Suppressor macrophage treated with lipopolysaccharide for 1 hour (primary cell): ENCODE measurements around the gene PRDM11.

ENCODE experiments used
- DNase-seq, 3 donors: peaks; one replicate each; pipeline ENCODE4 v3.0.0-alpha.2; 2020 to 2022

PRDM11 gene

GRCh38 chr11:45178223-45178622 lies 31.8 kb downstream of the PRDM11 start:
- DNase-seq = no peak

- DNase-seq = peak in 1 of 3 donors; percentile 4
Measured at GRCh38 chr11:45178890-45179671, 32.6 kb downstream of the PRDM11 start.

GRCh38 chr11:45179686-45180178 lies 33.3 kb downstream of the PRDM11 start:
- no peak for DNase-seq

- DNase-seq = peak; percentile 28 to 77 (median 55)
Measured at GRCh38 chr11:45180179-45180847, 33.9 kb downstream of the PRDM11 start.

GRCh38 chr11:45180848-45181192 lies 34.4 kb downstream of the PRDM11 start:
- DNase-seq = peak; percentile 67 to 85 (median 72)

- no peak for DNase-seq
Measured at GRCh38 chr11:45181193-45181888, 34.9 kb downstream of the PRDM11 start.

GRCh38 chr11:45181889-45182550 lies 35.6 kb downstream of the PRDM11 start:
- no peak for DNase-seq

GRCh38 chr11:45182902-45183301 lies 36.5 kb downstream of the PRDM11 start:
- peak; percentile 44 to 76 (median 61) for DNase-seq

GRCh38 chr11:45184640-45185039 lies 38.2 kb downstream of the PRDM11 start:
- DNase-seq = no peak

- DNase-seq = no peak
Measured at GRCh38 chr11:45185228-45185729, 38.8 kb downstream of the PRDM11 start.

GRCh38 chr11:45187375-45187774 lies 40.9 kb downstream of the PRDM11 start:
- no peak for DNase-seq

- DNase-seq = no peak
Measured at GRCh38 chr11:45188127-45188526, 41.7 kb downstream of the PRDM11 start.

GRCh38 chr11:45189230-45189629 lies 42.8 kb downstream of the PRDM11 start:
- no peak for DNase-seq

- DNase-seq = no peak
Measured at GRCh38 chr11:45193695-45194094, 47.3 kb downstream of the PRDM11 start.

- no peak for DNase-seq
Measured at GRCh38 chr11:45204761-45205160, 58.3 kb downstream of the PRDM11 start.

- no peak for DNase-seq
Measured at GRCh38 chr11:45205978-45206377, 59.5 kb downstream of the PRDM11 start.

- DNase-seq = no peak
Measured at GRCh38 chr11:45208135-45208534, 61.7 kb downstream of the PRDM11 start.

GRCh38 chr11:45209000-45209879 lies 62.8 kb downstream of the PRDM11 start:
- no peak for DNase-seq

- peak; percentile 23 to 64 (median 35) for DNase-seq
Measured at GRCh38 chr11:45209891-45210699, 63.7 kb downstream of the PRDM11 start.

GRCh38 chr11:45210846-45211245 lies 64.4 kb downstream of the PRDM11 start:
- no peak for DNase-seq

- no peak for DNase-seq
Measured at GRCh38 chr11:45211732-45212131, 65.3 kb downstream of the PRDM11 start.
